ENCODE results near the gene CTIF.
A peak's percentile ranks its signal among the peaks of the same experiment; 100 is the strongest.

Gene CTIF

GRCh38 chr18:48668466-48669179 lies 129.8 kb downstream of the CTIF start:
- no peak for DNase-seq

- DNase-seq, result no peak
Measured at GRCh38 chr18:48669180-48669675, 130.4 kb downstream of the CTIF start.

DNA sequence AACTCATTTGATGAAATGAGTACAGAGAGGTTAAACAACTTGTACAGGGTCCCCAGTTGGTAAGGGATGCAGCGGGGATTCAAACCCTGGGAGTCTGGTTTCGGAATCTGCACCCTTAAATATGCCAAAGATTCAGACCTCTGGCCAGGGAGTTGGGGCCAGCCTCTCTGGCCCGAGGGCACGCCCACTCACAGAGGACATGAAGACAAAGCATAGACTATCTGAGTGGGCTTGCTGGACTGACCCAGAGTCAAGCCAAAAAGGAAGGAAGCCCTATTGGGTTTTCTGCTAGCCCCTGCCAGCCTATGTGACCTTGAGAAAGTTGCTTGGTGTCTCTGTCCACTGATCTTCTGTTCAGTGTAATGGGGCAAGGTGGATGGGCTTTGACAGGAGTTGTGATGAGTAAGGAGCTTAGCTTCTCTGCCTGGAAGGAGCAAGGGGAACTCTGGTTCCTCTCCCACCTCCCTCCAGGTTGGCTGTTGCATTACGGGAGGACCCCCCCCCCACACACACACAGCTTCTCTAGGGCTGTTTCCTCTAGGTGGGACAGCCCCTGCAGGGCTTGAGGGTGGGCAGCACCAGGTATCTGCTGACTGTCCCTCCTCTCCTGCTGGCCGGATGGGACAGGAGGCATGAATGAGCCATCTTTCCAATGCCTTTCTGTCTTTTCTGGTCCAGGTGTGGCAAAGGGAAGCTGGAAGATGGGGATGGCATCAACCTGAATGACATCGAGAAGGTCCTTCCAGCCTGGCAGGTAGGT lies 131.3 kb downstream of the CTIF start:
- no peak for DNase-seq

DNA sequence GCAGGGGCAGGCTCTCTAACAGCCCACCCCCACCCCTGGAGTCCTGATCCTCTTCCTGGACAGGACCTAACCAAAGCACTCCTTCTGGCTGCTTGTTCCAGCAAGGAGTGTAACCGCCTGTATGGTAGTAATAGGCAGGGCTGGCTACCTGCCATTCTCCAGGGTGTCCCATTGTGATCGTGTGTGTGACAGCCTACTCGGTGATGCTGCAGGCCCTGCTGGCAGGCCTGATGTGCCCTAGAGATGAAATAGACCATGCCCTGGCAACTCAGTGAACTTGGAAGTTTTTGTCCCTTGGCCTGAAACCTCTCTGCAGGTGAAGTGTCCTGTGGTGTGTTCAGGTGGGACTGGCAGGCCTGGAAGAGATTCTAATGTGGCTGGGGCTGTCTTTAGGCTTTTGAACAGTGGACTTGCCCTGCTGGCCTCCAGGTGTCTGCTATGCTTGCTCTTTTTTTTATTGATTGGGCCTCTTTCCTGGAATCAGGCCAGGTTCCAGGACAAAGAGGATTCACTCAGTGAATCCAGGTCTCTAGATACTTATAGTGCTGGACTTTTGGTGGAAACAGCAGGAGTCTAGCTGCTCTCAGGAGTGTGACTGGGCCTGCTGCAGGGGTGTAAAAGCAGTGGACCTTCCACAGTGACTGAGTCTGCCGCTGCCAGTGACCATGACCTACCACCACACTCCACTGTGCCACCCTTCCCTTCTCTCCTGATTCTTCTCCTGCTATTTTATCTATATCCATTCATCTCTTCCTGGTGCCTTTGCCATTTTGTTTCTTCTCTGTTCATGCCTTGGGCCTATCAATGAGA lies 132.1 kb downstream of the CTIF start:
- no peak for DNase-seq

DNA sequence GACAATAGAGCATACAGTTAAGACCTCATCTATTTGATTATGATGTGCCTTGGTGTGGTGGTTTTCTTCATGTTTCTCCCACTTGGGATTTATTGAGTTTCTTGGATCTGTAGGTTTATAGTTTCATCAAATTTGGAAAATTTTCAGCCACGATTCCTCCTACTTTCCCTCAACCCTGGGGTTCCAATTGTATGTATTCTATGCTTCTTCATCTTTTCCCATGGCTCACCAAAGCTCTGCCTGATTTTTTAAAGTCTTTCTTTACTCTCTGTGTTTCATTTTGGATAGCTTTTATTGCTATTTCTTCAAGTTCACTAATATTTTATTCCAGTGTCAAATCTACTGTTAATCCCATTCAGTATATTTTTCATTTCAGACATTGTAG lies 132.7 kb downstream of the CTIF start:
- DNase-seq, result no peak

GRCh38 chr18:48672671-48673340 lies 134.0 kb downstream of the CTIF start:
- no peak for DNase-seq

DNA sequence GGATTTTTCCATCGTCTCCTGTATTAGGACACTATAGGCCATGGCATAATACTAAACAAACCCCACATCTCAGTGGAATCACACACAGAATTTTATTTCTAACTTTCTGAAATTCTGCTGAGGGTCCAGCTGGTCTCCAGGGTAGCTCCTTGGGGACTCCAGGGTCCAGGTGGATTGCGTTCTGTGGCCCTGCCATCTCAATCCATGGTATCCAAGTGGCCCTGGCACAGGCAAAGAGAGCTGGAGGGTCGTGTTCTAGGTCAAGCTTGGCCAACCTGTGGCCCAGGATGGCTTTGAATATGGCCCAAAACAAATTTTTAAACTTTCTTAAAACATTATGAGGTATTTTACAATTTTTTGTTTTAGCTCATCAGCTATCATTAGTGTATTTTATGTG lies 134.6 kb downstream of the CTIF start:
- DNase-seq, result no peak

- DNase-seq, result no peak
Measured at GRCh38 chr18:48673853-48674721, 135.3 kb downstream of the CTIF start.

DNA sequence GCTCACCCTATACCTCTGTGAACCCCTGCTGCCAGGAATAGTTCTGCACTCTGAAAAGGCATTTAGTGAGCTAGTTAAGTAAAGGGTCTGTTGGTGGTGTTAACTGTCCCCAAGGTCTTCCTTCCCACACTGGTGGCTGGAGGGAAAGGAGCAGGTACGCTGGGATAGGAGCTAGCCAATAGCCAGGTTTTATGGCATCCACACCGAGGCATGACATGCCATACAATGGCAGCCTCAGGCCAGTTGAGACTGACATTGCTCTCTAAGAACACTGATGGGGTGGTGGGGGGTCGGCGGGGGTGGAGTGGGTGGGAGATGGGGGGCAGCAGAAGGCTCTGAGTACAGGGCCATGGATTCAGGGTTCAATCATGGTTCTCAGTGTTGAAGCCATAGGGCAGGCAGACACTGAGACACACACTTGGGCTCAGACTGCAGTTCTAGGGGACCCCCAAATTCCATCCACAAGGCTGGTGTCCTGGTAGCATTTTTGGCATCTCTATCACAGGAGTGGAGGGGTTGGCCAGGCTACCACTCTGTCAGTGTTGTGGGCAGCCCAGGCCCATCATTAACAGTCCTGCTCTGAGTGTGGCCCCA lies 136.0 kb downstream of the CTIF start:
- DNase-seq, result no peak

- DNase-seq, result peak; percentile 76
Measured at GRCh38 chr18:48675352-48675761, 136.5 kb downstream of the CTIF start.

DNA sequence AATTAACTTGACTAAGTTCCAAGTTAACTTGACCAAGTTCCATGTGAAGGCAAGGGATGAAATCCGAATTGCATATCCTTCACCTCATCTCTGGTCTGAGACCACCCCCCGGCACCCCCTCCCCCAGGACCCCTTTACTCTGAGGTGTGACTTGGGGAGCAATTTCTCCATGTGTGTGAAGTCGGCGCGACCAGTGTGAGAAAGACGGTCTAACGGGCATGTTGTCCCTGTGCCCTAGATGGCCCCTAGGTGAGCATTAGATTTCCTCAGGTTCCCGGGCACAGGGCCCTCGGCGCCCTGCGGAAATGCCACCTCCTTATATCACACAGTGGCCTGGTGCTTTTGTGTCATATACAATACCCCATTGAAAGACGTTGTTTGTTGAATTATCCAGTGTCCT lies 137.1 kb downstream of the CTIF start:
- DNase-seq, result no peak

GRCh38 chr18:48676346-48676745 lies 137.5 kb downstream of the CTIF start:
- no peak for DNase-seq

GRCh38 chr18:48676756-48677368 lies 138.0 kb downstream of the CTIF start:
- DNase-seq, result peak; percentile 51

GRCh38 chr18:48678237-48679115 lies 139.6 kb downstream of the CTIF start:
- DNase-seq, result no peak

DNA sequence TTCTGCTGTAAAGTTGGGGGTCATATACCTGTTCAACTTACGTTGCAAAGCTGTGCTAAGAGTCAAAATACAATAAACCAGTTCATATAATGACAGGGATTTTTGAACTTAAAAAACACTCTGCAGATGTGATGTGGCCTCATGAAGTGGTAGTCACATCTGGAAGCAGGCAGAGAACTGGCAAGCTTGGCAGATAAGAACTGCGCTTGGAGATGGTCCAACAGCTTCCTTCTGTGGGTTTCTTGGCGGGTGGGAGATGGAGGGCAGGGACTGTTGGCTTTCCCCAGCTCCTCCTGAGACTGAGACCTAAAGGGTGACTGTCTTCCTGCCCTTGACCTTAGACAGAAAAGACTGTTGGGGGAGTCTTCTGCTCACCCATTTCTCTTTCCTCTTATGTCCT lies 140.4 kb downstream of the CTIF start:
- DNase-seq, result no peak

GRCh38 chr18:48680339-48681250 lies 141.8 kb downstream of the CTIF start:
- DNase-seq, result no peak

DNA sequence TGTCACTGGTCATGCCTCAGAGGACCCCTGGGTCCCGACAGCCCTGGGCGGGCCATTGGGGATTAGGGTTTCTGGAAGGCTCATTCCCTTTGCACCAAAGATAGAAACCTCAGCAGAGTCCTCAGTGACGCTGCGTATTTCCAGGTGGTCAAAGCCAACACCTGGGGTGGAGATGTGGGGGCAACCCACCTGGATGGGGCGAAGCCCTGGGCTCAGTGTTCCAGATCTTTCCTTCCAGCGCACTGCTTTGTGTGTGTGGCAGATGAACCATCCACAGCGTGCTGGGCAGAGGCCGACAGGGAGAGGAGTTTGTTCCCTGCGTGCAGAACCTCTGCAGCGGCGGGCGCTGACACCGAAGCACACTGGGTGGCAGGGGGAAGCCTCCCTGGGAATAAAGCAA lies 143.9 kb downstream of the CTIF start:
- DNase-seq, result no peak

DNA sequence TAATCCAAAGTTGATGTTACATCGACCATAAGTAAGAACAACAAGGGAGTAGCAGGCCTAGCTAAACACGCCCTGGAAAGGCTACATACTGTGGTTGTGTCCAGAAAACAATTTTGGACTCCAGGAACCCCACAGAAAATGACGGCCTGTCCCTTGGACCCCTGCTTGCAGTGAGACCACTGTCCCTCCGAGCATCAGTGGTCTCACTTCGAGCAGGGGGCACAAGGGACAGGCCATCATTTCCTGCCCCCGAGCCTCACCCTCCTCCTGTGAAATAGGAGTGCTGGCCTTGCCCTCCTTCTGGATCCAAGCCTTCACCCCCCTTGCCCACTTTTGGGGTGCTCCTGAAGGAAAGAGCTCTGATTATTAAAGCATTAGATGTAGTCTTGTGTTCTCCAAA lies 144.4 kb downstream of the CTIF start:
- DNase-seq, result no peak

- no peak for DNase-seq
Measured at GRCh38 chr18:48683661-48684060, 144.8 kb downstream of the CTIF start.

Data from fibroblast of skin of abdomen (primary cell).